A549 (cell line): Measurements from ENCODE around the gene NPM1. TPM values are rescaled to one million over a fixed set of nuclear protein-coding genes. Genes with fewer than 3 reads are reported as not detected.
A peak's percentile ranks its signal among the peaks of the same experiment; 100 is the strongest.

Experiments used
- ATAC-seq, 2 experiments: fragments of 200-7000 bp in 1 of 2; fragments of >200 bp in 1 of 2; cut with Nextera tagmentation in 1 of 2; cut with Tn5 transposase in 1 of 2; 3 replicates each; pipeline versions ENCODE4 v1.8.0 to v1.9.1; 2018 to 2020; ENCODE audit warnings: mild to moderate bottlenecking in 1 of 2, moderate library complexity in 1 of 2
- CTCF ChIA-PET: fragments of 300-600 bp; sonication (Branson Sonifier 250); formaldehyde crosslinking; extraction: SDS; loops from one replicate; lab custom pipeline; 2021; ENCODE audit warnings: antibody characterized with exemption, inconsistent platforms; lab: Yijun Ruan, JAX
- POLR2A ChIA-PET: fragments of 350-600 bp; formaldehyde crosslinking; extraction: SDS; loops from one replicate; lab custom pipeline; 2021; ENCODE audit warnings: antibody characterized with exemption, inconsistent platforms; lab: Yijun Ruan, JAX
- DNase-seq, 2 experiments: peaks; one replicate each; pipeline versions ENCODE4 v3.0.0 to v3.0.0-alpha.2; 2011 to 2016; ENCODE audit warnings: low read depth in 1 of 2, low spot score in 1 of 2
- FAIRE-seq: peaks from 2 replicates; lab custom pipeline; 2011; peaks lifted over from hg19 to GRCh38; lab: Jason Lieb, UNC
- H3K27ac ChIP-seq, 2 experiments: fragments of >200 bp; sonication (Bioruptor Twin); formaldehyde crosslinking; 3 replicates each; pipeline ENCODE4 v1.5.1; 2016 to 2017
- H3K4me1 ChIP-seq: fragments of >200 bp; sonication (Bioruptor Twin); formaldehyde crosslinking; 3 replicates; pipeline ENCODE4 v1.6.1; 2016
- H3K4me2 ChIP-seq: fragments of >200 bp; sonication (Bioruptor Twin); formaldehyde crosslinking; 3 replicates; pipeline ENCODE4 v1.6.1; 2016
- H3K4me3 ChIP-seq: fragments of >200 bp; sonication (Bioruptor Twin); formaldehyde crosslinking; 3 replicates; pipeline ENCODE4 v1.5.1; 2016
- H3K9me3 ChIP-seq: fragments of >200 bp; sonication (Bioruptor Twin); formaldehyde crosslinking; 3 replicates; pipeline ENCODE4 v1.6.1; 2016
- ATOH8 ChIP-seq: fragments of 250-450 bp; sonication (Bioruptor Pico); IDR thresholded peaks from 2 replicates; pipeline ENCODE4 v1.5.0; 2020; ENCODE audit warnings: low read depth, mild to moderate bottlenecking, moderate library complexity
- CBX2 ChIP-seq: fragments of 200-600 bp; sonication (generic); IDR thresholded peaks from 2 replicates; pipeline ENCODE4 v1.6.1; 2016; ENCODE audit warnings: low read depth, mild to moderate bottlenecking, borderline replicate concordance
- CEBPB ChIP-seq, 2 experiments: fragments of >200 bp in 1 of 2; sonication (Bioruptor Twin) in 1 of 2; formaldehyde crosslinking in 1 of 2; IDR thresholded peaks; 2 replicates each; pipeline ENCODE4 v1.6.1; 2012 to 2016
- E2F6 ChIP-seq: IDR thresholded peaks from 2 replicates; pipeline ENCODE4 v1.6.1; 2012; ENCODE audit warnings: low read depth, borderline replicate concordance
- EP300 ChIP-seq, 2 experiments: fragments of >200 bp; sonication (Bioruptor Twin); formaldehyde crosslinking; IDR thresholded peaks; 2 replicates in 1 of 2; 3 replicates in 1 of 2; pipeline ENCODE4 v1.6.1; 2016 to 2017
- FOSL2 ChIP-seq, 2 experiments: fragments of 450-650 bp in 1 of 2; fragments of >200 bp in 1 of 2; sonication (Bioruptor Twin) in 1 of 2; formaldehyde crosslinking; IDR thresholded peaks; 2 replicates each; pipeline versions ENCODE4 v1.5.0 to v1.6.1; 2016 to 2020; ENCODE audit warnings: mild to moderate bottlenecking in 1 of 2, moderate library complexity in 1 of 2
- GATA3 ChIP-seq: IDR thresholded peaks from 2 replicates; pipeline ENCODE4 v1.6.1; 2012; ENCODE audit warnings: borderline replicate concordance
- HOXB5 ChIP-seq: fragments of 250-450 bp; sonication (Bioruptor Pico); IDR thresholded peaks from 2 replicates; pipeline ENCODE4 v1.5.0; 2020; ENCODE audit warnings: mild to moderate bottlenecking, moderate library complexity
- KDM1A ChIP-seq: fragments of 200-600 bp; sonication (generic); IDR thresholded peaks from 2 replicates; pipeline ENCODE4 v1.6.1; 2016; ENCODE audit warnings: low read depth, mild to moderate bottlenecking
- NFE2L2 ChIP-seq: fragments of 150-350 bp; conservative IDR thresholded peaks from 2 replicates; pipeline ENCODE4 v1.6.1; 2014; ENCODE audit warnings: low read length
- NR3C1 ChIP-seq: fragments of >200 bp; sonication (Bioruptor Twin); formaldehyde crosslinking; IDR thresholded peaks from 3 replicates; pipeline ENCODE4 v1.6.1; 2017
- PHF8 ChIP-seq: fragments of 200-600 bp; sonication (generic); IDR thresholded peaks from 2 replicates; pipeline ENCODE4 v1.6.1; 2016; ENCODE audit warnings: low read depth, mild to moderate bottlenecking, antibody characterized with exemption, moderate library complexity, borderline replicate concordance
- POLR2AphosphoS2 ChIP-seq: conservative IDR thresholded peaks from 2 replicates; pipeline ENCODE4 v1.6.1; 2012; ENCODE audit warnings: low read length, improper control_type of control experiment, inconsistent platforms
- RAD21 ChIP-seq, 2 experiments: fragments of >200 bp in 1 of 2; sonication (Bioruptor Twin) in 1 of 2; formaldehyde crosslinking in 1 of 2; IDR thresholded peaks in 1 of 2; conservative IDR thresholded peaks in 1 of 2; 2 replicates in 1 of 2; 3 replicates in 1 of 2; pipeline ENCODE4 v1.6.1; 2012 to 2018; ENCODE audit warnings: inconsistent platforms in 1 of 2
- RFX5 ChIP-seq: fragments of 450-650 bp; IDR thresholded peaks from 2 replicates; pipeline ENCODE4 v1.7.1; 2014; ENCODE audit warnings: antibody characterized with exemption, mild to moderate bottlenecking, moderate library complexity
- TFCP2L1 ChIP-seq: fragments of 250-450 bp; sonication (Bioruptor Pico); IDR thresholded peaks from 2 replicates; pipeline ENCODE4 v1.5.0; 2021; ENCODE audit warnings: mild to moderate bottlenecking
- TP53 ChIP-seq: fragments of 250-450 bp; sonication (Bioruptor Pico); IDR thresholded peaks from 2 replicates; pipeline ENCODE4 v1.5.0; 2021; ENCODE audit warnings: mild to moderate bottlenecking, moderate library complexity
- WGBS: methylation state at CpG from one replicate; pipeline ENCODE4 v1.1.6; 2017; ENCODE audit errors: missing lambda C conversion rate; 5-methylcytosine and 5-hydroxymethylcytosine counted together
- polyA plus RNA-seq, 4 experiments: library from polyadenylated mRNA; depleted of rRNA in 3 of 4; stranded (reverse); fragments of >200 nt; fragmentation: RNase III in 1 of 4; extraction: RNeasy Plus Mini Kit Qiagen cat#74134 plus additional on column Dnase treatment in 1 of 4; gene quantifications; 2 replicates in 3 of 4; 3 replicates in 1 of 4; pipeline ENCODE4 v1.2.3, GENCODE V29; 2011 to 2017
- TF ChIP-seq, protein P1 (sequence below): IDR thresholded peaks from 2 replicates; pipeline ENCODE4 v1.6.1; 2012
- TF ChIP-seq, protein P2 (sequence below): fragments of 450-650 bp; IDR thresholded peaks from 2 replicates; pipeline ENCODE4 v1.6.1; 2014; ENCODE audit warnings: antibody characterized with exemption
- TF ChIP-seq, protein P3 (sequence below): fragments of >200 bp; sonication (Bioruptor Twin); formaldehyde crosslinking; IDR thresholded peaks from 3 replicates; pipeline ENCODE4 v1.5.1; 2016

The NPM1 gene
- polyA plus RNA-seq, 2 of the 4 experiments (the other 2 are of a cell fraction) = 3,380 to 5,196 TPM

DNA sequence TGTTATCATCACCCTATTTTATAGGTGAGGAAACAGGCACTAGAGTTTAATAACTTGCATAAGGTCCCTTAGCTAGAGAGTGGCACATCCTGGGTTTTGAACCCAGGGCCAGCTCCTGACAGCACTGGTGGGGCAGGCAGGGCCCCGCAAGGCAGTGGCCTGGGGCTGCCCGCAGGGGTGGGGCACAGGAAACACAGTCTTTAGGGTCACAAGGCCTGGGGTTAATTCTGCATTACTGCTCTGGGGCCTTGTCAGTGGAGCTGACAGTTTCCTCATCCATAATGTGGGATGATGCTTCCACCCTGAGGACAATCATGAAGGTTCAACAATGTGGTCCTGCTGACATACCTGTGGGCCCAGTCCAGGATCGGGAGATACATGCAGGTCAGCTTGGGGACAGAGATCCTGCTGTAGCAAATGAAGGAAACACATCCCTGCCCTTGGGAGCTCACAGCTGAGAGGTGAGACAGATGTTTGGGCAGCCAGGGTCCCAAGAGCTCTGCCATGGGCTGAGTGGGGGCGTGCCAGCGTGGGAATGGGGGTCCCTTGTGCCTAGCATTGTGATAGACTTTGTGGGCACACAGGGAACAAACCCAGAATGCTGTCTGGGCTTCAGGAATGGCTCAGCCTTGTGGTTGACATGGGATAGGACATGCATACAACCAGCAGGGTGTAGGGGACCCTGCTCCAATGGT, 46.5 kb downstream of the NPM1 start:
- peak in 1 of 2 experiments; percentile 35; a peak in 2 of 6 replicates for ATAC-seq
- Histone ChIP-seq H3K9me3 (no peaks in the 10 kb centered on the region), H3K4me2 (no peak overlapping the region), H3K4me3 (no peak overlapping the region), H3K4me1 (no peaks in the 10 kb centered on the region), H3K27ac (no peak overlapping the region)
- ChIA-PET POLR2A (no interaction called here), CTCF (interaction anchor here (0.7 to 0.8 kb wide), 2 partner anchors 11 to 425 kb away, joined by 3 read pairs; no protein-coding TSS in a partner anchor)
- WGBS = 80% methylated on average over 5 of the region's 5 CpGs
- TF ChIP-seq CBX2 (no peak), KDM1A (no peak), GATA3 (no peak)
- no peak for FAIRE-seq
- no peak for DNase-seq

GRCh38 chr5:171434874-171435273, 47.2 kb downstream of the NPM1 start:
- POLR2A ChIA-PET = no interaction called here
- CTCF ChIA-PET = interaction anchor here (0.8 to 1.1 kb wide), 3 partner anchors 12 to 425 kb away, joined by 3 read pairs; no protein-coding TSS in a partner anchor
- no peaks in the 10 kb centered on the region for H3K4me1 ChIP-seq
- H3K9me3 ChIP-seq = no peaks in the 10 kb centered on the region
- no peak overlapping the region for H3K4me3 ChIP-seq
- H3K4me2 ChIP-seq = no peak overlapping the region
- no peak for DNase-seq
- TF ChIP-seq FOSL2 (IDR thresholded peaks at IDR 0.05) = no peak
- no peak for TF ChIP-seq FOSL2 (CRISPR knock-in tag; IDR thresholded peaks at IDR 0.05)
- no peak for TF ChIP-seq E2F6
- no peak for TF ChIP-seq POLR2AphosphoS2
- TF ChIP-seq, protein P1, sequence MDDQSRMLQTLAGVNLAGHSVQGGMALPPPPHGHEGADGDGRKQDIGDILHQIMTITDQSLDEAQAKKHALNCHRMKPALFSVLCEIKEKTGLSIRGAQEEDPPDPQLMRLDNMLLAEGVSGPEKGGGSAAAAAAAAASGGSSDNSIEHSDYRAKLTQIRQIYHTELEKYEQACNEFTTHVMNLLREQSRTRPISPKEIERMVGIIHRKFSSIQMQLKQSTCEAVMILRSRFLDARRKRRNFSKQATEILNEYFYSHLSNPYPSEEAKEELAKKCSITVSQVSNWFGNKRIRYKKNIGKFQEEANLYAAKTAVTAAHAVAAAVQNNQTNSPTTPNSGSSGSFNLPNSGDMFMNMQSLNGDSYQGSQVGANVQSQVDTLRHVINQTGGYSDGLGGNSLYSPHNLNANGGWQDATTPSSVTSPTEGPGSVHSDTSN = no peak
- TF ChIP-seq NFE2L2 = no peak
- no peak for TF ChIP-seq KDM1A
- no peak for TF ChIP-seq TP53
- no peak for TF ChIP-seq TFCP2L1
- TF ChIP-seq HOXB5 (CRISPR knock-in tag) = no peak
- TF ChIP-seq RAD21 (conservative IDR thresholded peaks at IDR 0.05 in 1 of 2, IDR thresholded peaks at IDR 0.05 in 1 of 2) = no peak
- no peak for TF ChIP-seq EP300 (IDR thresholded peaks at IDR 0.05)
- no peak for TF ChIP-seq PHF8
- TF ChIP-seq NR3C1 = no peak
- TF ChIP-seq CEBPB (IDR thresholded peaks at IDR 0.05) = no peak
- TF ChIP-seq, protein P2, sequence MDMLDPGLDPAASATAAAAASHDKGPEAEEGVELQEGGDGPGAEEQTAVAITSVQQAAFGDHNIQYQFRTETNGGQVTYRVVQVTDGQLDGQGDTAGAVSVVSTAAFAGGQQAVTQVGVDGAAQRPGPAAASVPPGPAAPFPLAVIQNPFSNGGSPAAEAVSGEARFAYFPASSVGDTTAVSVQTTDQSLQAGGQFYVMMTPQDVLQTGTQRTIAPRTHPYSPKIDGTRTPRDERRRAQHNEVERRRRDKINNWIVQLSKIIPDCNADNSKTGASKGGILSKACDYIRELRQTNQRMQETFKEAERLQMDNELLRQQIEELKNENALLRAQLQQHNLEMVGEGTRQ = no peak
- no peak for TF ChIP-seq RFX5
- no peak for TF ChIP-seq ATOH8 (CRISPR knock-in tag)
- TF ChIP-seq, protein P3, sequence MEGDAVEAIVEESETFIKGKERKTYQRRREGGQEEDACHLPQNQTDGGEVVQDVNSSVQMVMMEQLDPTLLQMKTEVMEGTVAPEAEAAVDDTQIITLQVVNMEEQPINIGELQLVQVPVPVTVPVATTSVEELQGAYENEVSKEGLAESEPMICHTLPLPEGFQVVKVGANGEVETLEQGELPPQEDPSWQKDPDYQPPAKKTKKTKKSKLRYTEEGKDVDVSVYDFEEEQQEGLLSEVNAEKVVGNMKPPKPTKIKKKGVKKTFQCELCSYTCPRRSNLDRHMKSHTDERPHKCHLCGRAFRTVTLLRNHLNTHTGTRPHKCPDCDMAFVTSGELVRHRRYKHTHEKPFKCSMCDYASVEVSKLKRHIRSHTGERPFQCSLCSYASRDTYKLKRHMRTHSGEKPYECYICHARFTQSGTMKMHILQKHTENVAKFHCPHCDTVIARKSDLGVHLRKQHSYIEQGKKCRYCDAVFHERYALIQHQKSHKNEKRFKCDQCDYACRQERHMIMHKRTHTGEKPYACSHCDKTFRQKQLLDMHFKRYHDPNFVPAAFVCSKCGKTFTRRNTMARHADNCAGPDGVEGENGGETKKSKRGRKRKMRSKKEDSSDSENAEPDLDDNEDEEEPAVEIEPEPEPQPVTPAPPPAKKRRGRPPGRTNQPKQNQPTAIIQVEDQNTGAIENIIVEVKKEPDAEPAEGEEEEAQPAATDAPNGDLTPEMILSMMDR = no peak
- 77% methylated on average over 4 of the region's 4 CpGs for WGBS
- ATAC-seq = no peak
- no peak overlapping the region for H3K27ac ChIP-seq
- FAIRE-seq = no peak
